LoVo (cell line): ENCODE measurements around the gene IL1RAP.
"Not testable (repeated sequence)": the region's sequence is repeated elsewhere in the genome, so short reads cannot be mapped to it uniquely, and the experiment has no call there.

Experiments
- DNase-seq: peaks from one replicate; pipeline ENCODE4 v3.0.0-alpha.2; 2016; ENCODE audit warnings: low spot score

Gene IL1RAP

GRCh38 chr3:190512666-190513065 is 1.2 kb upstream of the IL1RAP start:
- no peak for DNase-seq

DNA sequence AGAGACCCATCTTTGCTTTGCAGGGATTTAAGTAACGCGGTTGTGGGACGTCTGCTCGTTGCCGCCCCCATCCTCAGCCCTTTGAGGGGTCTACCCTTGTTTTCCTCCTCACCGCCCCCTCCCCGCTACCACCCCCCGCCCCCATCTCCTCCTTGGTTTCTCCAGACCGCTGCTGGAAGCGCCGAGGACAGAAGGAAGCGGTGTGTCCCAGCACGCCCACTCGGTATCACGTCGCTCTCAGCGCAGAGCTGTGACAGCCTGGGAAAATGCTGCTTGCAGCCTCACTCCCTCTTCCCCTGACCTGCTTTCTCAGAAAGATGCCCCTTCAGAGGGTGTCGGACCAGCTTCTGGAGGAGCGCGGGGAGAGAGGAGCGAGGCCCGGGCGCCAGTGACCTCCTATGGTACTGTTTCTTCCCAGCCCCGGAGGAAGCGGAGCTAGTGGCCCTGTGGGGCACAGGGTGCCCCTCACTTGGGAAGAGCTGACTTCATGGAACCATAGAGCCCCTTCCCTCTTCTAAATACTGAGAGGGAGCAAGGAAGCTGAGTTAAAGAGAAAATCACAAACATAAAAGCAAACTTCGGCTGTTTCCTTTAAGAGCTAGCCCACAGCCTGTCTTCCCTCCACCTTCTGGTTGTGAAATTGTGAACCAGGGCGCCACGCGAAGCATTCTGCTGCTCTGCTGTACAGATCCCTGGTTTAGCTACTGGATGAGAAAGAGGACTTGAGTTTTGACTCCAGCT is 698 bp downstream of the IL1RAP start:
- DNase-seq, result peak; percentile 20

DNA sequence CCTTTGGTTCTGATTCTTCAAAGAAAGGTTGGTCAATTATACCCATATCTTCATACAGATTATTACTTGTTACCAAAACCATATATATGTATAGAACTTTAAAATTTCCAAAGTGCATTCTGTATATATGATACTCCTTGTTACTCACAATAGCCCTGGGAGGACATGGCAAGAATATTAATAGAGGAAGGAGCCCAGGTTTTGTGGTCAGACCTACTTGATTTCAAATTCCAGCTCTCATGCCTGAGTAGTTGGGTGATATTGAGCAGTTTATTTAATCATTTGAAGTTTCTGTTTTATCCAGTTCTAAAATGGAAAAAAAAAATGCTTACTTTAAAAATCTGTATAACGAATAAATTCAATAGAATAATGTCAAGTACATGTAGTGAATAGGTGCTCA is 2.5 kb downstream of the IL1RAP start:
- DNase-seq, result no peak

DNA sequence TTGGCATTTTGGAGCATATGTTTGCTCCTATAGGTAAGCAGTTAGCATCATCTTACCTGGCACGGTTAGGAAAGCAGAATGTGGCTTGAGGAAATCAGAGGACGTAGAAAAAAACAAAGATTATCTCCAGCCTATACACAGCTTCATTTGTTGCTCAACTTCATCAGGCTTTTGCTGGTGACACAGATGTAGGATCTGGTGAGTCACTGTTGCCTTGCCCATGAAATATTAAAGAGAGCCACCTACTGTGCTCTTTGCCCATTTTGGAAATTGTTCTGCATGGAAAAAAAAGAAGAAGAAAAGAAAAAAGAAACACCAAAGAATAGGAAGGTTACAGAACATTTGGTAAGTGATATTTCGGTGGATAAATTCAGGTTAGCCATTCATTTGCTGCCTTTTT is 3.8 kb downstream of the IL1RAP start:
- DNase-seq, result no peak

DNA sequence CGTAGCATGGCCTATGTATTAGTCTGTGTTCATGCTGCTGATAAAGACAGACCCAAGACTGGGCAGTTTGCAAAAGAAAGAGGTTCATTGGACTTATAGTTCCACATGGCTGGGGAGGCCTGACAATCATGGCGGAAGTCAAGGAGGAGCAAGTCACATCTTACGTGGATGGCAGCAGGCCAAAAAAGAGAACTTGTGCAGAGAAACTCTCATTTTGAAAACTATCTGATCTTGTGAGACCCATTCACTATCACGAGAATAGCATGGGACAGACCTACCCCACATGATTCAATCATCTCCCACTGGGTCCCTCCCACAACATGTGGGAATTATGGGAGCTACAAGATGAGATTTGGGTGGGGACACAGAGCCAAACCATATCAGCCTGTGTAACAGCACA is 4.6 kb downstream of the IL1RAP start:
- DNase-seq, result not testable (repeated sequence)

- no peak for DNase-seq
Measured at GRCh38 chr3:190519886-190520285, 6.0 kb downstream of the IL1RAP start.

GRCh38 chr3:190521998-190522397 is 8.1 kb downstream of the IL1RAP start:
- DNase-seq, result no peak

DNA sequence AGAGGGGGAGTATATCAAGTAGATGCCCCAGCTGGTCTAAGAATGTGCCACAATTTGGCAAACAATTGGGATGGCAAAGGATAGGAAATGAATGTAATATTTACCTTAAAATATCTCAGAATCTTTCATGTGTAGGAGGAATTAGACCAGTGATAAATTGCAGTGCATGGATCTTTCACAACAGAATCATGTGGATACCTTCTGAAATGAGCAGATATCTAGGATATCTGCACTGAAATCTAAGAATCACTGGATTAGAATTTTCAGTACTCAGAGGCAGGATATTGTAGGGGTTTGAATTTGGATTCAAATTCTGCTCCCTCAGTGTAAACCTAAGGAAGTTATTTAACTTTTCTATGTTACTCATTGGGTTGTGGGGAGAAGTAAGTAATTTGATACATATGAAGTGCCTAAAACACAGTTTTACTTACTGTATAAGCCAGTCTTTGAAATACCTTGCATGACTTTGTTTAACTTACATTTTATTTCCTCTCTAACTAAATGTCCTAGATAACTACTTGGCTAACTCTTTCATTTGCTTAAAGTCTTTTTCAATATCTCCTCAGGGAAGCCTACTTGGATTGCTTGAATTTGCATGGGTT is 8.8 kb downstream of the IL1RAP start:
- DNase-seq, result no peak

DNA sequence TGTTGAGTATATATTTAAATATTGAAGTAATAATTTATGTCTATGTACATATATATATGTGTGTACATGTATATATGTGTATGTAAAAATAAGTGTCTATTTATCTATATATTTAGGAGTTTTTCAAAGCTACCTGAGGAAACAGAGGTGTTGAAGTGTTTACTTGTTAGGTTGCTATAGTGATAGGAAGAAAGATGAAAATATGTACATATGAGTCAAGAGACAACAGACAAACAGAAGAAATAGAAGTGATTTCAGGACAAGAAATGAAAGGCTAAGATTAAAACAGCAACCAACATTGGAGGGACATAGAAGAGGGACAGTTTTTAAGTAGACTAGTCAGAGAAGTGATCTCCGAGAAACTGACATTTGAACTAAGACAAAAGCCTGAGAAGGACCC is 11.1 kb downstream of the IL1RAP start:
- DNase-seq, result no peak

DNA sequence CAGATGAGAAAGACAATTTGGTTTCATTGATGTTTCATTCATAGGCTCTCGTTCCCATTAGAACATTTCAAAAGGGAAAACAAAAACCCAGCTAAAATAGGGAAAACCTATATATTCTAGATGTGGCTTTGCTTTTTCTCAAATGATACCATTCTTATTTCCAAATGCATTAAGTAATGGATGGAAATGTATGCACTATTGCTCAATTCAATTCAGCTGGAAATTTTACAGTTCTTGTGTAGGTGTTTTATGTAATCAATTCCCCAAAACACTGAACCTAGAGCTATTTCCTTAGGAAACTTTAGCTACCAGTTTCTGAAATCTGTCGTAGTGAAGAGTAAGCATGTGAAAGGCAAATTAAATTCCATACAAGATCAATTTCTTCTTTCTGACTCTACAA is 11.7 kb downstream of the IL1RAP start:
- no peak for DNase-seq

DNA sequence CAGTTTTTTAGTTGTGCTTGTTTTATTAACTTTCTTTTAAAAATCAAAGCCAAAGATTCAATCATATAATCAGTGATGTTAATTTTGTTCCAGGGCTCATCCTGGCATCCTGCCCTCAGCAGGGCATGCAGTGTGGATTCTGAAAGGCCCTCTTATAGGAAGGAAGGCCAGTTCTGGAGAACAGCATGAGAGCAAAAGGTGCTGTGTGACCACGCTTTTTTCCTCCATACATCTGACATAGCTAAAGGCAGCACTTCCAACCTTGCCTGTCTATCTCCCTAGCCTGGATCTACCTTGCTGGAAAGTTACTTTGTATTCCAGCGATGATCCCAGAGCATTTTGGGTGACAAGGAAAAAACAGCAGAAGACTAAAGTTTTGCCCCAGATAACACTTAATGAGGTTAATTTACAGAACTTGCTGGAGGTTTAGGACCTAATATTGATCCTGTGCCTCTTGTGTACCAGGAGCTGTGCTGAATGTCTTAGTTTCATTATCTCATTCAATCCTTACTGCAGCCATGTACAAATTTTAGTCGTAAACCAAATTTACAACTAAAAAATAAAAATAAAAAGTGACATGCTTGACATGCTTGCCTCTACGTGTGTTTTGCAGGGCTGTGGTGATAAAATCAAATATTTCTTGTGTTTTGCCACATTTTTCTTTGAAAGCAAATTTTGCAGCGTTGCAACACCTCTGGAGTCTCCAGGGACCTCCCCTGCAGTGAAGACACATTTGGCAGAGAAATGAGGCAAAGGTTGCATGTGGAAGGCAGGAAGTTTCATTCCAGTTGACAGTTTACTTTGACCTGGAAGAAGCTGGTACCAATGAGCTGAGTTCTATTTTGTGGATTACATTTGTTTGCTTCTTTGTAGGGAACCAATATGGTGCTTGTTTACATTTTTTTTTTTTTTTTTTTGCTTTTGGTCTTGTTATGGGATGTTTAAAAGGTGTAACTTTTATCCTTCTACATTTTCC is 13.2 kb downstream of the IL1RAP start:
- no peak for DNase-seq

GRCh38 chr3:190528706-190529105 is 14.8 kb downstream of the IL1RAP start:
- DNase-seq, result no peak

DNA sequence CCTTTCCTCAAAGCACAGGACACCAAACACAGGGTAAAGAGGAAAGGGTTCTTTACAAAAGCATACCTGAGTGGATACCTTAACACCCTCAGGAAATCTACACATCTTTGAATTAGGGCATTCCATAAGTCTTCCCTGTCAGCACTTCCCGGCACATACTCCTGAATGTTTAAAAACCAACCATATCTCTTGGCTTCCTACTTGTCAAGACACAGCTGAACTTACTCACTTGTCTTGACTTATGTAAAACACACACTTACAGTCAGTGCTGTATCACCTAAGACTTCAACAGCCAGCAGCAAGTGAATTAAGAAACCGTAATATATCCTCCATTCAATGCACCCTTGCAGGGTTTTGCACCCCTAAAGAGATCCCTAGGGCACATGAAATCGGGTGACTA is 17.5 kb downstream of the IL1RAP start:
- no peak for DNase-seq

DNA sequence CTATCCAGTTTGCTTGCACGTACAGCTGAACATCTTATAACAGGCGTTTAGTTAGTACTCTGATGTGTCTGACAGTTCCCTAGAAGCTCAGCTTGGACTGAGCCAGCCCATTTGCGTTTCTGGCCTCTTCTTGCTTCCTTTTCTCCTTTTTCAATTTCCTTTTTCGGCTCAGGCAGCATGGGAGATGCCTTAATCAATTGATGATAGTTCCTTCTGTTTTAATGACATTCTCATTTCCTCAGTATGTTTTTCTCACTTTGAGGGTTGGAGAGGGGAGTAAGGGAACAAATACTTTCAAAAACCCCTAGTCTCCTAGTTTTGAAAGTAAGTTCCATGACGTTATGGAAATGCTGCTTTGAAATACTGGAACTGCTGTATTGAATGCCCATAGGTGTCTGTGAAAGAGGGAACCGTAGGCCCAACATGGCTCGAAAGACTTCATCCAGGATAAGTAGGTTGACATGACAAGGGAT is 18.9 kb downstream of the IL1RAP start:
- no peak for DNase-seq

DNA sequence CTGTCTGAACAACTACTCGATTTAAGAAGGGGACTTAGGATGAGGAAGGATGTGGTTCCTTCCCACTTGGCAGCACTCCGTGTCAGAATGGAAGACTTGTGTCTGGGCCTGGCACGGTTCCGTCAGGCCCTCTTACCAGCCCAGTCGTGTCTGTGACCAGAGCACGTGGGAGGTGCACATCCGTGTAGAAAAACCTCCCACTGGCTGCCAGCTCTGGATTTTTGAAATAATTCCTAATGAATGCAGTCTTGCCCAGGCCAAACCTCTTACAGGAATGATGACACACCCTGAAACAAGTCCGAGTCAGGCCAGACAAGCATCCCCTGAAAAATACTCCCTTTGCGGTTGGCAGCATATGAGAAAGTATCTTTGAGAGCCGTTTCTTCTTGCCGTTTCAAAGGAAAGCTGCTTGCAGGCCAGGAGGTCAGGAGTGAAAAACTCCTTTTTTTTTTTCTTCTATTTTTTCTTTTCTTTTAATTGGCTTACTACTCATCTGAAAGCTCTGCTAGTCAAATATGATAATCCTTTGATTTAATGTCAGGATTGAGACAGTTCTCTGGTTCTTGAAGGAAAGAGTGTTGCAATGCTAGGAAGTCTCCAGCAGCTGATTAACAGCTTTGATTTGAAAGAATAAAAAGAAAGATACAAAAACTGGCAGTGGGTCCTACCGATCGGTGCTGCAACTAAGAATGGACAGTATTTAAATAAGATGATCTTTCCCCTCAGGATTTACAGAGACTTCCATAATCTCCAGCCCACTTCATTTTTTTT is 19.8 kb downstream of the IL1RAP start:
- peak; percentile 58 for DNase-seq

GRCh38 chr3:190534386-190534785 is 20.5 kb downstream of the IL1RAP start:
- no peak for DNase-seq

DNA sequence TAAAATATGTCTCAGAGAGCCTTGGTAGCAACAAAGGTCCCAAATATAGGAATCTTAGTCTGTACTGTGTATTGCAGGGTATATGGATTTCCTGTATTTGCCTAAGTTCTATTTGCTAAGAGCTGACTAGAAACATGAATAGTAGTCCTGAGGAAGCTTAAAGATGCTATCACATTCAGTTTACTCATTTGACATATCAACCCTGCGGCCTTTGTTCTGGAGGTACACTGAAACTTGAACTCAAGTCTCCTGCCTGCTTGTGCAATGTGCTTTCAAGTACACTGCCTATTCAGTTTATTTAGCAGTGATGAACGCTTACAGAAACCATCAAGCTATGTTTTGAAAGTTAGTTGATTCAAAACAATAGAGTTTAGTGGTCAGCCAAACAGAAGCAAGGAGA is 21.1 kb downstream of the IL1RAP start:
- DNase-seq, result no peak

- DNase-seq, result no peak
Measured at GRCh38 chr3:190537146-190537545, 23.3 kb downstream of the IL1RAP start.

DNA sequence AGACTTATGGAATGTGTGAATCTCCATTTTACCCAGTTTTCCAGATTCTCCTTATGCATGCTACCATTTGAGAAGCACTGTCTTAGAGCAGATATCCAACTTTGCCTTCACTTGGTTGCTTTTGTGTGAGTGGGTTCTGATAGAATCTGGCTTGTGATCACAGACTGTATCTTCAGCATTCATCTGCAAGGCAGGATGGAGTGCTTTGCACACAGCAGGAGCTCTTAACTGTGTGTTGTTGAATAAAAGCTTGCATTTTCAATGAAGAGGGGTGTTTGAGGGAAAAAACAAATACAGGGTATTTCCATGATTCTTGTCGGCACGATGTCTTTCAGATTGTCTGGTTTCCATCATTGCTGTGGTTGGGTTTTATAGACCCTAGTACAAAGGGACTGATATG is 24.4 kb downstream of the IL1RAP start:
- DNase-seq, result no peak

GRCh38 chr3:190539526-190539925 is 25.6 kb downstream of the IL1RAP start:
- DNase-seq, result no peak

DNA sequence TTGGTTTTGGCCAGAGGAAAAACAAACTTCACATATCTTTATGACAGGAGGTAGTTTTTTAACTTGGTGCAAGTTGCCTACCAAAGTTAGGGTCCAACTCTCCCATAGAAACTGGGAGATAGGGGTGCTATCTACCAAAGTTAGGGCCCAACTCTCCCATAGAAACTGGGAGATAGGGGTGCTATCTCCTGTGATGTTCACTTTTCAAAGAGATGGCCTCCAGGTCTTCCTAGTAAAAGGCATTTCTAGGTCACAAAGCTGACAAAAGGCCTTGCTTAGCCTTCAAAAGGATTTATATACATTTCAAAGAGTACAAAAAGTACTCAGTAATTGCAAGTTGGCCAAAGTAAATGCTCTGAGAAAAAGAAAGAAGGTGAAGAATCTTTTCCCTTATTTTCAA is 27.1 kb downstream of the IL1RAP start:
- no peak for DNase-seq

- no peak for DNase-seq
Measured at GRCh38 chr3:190541560-190541959, 27.7 kb downstream of the IL1RAP start.
